SIG-M5 (cell line): ENCODE results near the gene ZNF319.

ENCODE experiments used
- DNase-seq: peaks from one replicate; lab custom pipeline; 2025; lab: John Stamatoyannopoulos, UW

Gene ZNF319

DNA sequence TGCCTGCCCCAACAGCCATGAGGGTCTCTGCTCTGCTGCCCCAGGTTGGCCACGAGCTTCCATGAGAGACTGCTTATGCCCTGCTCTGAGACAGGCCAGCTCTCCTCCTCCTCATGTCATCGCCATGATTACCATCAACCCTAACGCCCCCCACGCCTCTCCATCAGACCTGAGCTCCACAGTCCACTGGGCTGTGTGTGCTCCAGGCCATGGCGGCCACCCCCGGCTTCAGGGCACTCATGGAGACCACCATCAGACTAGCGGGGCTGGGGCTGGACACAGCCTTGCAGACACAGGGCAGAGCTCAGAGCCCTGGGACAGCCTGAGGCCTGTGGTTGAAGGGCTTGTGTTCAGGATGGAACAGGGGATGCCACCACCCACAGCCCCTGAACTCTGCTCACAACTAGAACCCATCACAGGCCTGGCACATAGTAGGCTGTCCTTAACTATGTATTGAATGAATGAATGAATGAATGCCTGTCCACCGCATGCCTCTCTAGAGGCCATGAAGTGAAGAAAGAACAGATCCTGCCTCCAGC lies 44.1 kb downstream of the ZNF319 start:
- DNase-seq, result no peak

DNA sequence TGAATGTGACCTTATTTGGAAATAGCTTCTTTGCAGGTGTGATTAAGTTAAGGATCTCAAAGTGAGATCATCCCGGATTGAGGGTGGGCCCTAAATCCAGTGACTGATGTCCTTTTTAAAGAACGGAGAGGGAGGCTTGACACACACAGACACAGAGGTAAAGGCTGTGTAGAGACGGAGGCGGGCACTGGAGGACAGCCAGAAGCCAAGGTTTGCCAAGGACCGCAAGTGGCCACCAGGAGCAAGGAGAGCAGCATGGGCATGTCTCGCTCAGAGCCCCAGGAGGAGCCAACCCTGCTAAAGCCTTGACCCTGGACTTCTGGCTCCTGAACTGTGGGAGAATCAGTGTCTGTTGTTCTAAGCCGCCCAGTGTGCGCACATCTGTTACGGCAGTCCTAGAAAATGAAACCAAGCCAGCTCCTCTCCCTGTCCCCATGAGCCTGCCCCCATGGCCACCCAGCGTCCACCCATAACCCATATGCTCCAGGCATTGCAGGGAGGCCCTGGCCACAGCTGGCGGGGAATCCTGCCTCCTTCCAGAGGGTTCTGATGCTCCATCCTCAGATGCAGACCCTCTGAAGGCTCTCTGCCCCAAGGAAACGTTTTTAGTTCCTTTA lies 44.8 kb downstream of the ZNF319 start:
- no peak for DNase-seq

DNA sequence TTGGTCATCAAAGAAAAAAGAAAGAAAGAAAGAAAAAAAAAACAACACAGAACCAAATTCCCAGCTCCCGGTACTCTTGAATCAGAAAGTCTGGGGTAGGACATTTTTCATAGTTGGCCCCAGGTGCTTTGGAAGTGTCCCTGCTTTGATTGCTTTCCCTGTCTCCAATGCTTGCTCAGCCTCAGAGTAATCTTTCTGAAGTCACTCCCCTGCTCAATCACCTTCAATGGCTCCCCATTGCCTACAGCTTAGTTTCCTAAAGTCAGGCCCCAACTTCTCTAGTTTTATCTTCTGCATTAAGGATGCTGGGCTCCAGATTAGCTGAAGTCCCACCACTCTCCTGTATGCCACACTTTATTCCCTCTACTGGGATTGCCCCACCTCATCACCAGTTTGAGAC lies 46.6 kb downstream of the ZNF319 start:
- no peak for DNase-seq

DNA sequence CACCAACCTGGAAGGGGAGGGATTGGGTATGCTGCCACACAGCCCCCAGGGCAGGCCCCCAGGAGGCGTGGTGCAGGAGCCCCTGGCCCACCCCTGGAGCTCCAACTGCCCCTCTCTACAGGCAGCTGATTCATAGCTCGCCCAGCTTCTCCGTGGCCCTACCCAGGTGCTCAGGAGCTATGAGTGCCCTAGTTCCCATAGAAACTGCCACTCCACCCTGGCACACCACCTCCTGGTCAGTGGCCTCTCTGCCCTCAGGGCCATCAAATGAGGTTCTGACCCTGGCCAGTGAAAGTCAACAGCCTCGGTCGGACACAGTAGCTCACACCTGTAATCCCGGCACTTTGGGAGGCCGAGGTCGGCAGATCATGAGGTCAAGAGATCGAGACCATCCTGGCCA lies 47.6 kb downstream of the ZNF319 start:
- no peak for DNase-seq

DNA sequence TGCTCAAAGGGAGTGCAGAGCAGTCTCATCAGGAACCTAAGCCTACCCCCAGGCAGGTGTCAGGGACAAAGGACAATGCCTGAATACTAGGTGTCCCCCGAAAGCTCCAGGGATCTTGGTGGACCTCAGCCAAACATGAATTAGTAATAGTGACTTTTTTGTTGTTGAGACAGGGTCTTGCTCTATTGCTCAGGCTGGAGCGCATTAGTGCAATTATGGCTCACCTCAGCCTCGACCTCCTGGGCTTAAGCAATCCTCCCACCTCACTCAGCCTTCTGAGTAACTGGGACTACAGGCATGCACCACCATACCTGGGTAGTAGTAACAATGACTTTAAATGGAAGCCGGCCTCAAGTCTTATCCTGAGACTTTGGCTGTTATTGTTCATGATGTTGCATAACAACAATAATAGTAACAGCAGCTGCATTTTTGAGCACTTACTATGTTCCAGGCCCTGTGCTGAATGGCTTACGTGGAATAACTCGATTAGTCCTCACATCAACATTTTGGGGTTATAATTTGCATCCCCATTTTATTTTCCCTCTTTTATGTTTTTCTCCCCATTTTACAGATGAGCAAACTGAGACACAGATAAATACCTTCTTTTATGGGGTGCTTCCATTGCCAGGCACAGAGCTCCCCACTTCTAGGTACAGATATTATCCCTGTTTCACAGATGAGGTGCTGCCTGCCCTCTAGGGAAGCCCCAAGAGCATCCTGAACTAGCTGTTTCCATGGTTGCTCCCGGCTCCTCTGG lies 49.1 kb downstream of the ZNF319 start:
- DNase-seq, result no peak

DNA sequence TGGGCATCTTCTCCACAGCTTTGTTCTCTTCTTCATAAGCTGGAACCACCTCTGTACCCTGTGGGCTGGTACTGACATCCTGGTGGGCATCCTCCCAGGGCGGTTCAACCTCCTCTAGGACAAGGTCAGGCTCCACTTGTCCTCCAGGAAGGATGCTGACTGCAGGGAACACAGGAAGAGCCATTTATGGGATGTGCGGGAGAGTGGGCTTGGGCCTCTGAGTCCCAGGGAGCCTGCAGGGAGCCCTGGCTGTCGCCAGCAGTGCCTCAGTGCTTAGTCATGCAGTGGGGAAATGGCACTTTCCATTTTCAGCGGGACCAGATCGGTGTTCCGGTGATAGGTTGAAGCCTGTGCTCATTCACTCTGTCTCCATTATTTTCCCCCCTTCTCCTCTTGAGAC lies 50.1 kb downstream of the ZNF319 start:
- DNase-seq, result no peak

DNA sequence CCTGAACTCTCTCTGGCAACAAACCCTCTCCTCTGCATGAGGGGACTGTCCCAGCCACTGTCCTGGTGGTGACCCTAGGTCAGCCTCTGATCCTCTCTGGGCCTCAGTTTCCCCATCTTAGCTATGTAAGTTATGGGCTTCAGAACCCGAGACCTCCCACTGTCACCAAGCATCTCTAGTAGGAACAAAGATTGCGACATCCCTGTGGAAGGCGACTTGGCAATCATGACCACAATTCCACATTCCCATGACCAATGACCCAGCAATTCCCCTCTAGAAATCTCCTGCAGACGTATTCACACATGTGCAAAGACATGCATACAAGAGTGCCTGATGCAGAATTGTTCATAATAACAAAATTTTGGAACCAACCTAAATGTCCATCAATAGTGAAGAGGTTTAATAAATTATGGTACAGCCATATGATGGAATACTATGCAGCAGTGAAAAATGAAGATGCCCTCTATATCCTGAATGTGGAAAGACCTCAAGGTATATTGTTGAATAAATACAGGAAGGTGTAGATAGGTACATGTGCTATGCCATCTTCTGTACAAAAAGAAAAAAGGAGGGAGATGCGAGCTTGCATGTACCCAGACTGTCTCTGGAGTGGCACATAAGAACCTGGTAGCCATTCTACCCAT lies 50.8 kb downstream of the ZNF319 start:
- DNase-seq, result no peak

DNA sequence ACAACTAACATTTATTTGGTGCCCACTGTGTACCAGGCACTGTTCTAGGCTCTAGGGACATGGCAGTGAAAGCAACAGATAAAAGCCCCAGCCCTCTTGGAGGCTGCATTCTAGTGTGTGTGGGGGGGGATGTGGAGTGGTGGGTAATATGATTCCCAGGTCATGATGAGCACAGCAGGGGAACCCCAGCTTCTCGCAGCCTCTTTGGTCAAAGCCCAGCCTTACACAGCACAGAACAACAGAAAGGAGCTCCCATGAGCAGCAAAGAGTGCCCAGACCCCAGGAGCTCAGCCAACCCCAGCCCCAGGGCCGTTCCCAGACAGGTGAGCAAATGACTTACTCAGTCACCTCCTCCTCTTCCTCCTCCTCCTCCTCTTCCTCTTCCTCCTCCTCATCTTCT lies 51.5 kb downstream of the ZNF319 start:
- DNase-seq, result no peak

DNA sequence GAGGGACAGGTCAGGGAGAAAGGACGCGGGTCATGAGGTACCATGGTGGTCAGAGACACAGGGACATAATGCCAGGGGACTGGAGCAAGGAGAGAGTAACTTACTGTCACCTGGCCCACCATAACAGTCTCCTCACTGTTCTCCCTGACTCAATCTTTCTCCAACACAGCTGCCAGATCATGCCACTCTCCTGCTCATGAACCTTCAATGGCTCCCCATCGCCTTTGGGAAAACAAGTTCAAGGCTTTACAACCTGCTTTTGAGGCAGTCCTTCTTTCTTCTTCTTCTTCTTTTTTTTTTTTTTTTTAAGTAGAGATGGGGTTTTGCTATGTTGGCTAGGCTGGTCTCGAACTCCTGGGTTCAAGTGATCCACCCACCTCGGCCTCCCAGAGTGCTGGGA lies 52.4 kb downstream of the ZNF319 start:
- no peak for DNase-seq

DNA sequence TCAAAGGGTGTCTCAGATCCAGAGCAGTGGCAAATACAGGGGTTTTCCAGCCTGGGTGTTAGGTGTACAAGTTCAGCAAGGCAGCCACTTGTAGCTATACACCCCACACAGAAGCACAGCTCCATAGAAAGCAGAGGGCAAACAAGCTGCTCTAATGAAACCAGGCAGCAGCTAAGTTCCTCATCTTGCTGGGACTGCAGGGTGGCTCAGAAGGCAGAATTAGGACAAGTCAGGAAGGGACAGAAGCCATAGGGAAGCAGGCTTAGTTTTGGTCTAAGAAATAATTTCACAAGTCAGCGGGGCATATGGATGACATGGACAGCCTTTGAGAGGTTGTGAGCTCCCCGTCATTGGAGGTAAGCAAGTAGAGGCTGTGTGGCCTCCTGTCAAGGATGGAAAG lies 53.2 kb downstream of the ZNF319 start:
- no peak for DNase-seq

DNA sequence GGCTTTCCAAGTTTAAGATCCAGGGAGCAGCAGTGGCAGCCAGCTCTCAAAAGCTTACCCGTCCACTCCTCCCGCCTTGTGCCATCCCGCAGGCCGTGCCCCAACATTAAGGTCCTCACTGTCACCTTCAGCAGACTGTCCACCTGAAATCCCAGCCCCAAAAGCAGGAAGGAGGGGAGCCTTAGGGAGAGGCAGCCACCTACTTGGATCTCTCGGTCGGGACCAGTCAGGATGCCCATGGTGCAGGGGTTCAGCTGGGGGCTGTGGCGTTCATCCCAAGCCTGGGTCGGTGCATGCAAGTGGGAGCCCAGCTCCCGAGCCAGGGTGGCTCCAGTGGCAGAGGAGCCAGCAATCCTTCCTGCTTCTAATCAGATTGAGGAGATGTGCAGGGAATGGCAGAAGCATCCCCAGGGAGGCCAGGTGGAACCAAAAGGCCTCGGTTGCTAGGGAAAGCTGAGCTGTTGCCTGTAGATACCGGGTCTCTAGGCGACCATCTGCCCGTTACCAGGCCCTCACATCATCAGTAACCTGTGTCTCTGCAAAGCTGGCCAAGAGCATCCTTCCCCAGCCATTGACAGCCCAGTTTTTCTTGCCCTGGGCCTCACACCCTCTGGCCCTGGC lies 54.2 kb downstream of the ZNF319 start:
- no peak for DNase-seq

DNA sequence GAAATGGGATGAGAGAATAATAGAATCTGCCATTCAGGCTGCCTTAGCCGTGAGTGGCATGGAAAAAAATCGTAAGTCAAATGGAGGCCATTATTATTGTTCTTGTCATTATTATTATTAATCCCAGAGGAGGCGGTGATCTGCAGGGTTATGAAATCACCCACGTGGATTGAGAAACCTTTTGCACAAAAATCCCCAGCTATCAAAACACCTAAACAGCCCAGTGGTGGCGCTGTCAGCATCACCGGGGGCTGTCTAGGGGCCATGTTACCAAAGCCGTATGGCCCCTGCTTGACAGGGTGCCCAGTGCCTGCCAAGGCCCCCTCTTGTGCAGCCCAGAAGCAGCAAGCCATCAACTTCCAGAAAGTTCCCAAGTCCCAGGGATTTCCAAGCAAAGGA lies 54.7 kb downstream of the ZNF319 start:
- no peak for DNase-seq

DNA sequence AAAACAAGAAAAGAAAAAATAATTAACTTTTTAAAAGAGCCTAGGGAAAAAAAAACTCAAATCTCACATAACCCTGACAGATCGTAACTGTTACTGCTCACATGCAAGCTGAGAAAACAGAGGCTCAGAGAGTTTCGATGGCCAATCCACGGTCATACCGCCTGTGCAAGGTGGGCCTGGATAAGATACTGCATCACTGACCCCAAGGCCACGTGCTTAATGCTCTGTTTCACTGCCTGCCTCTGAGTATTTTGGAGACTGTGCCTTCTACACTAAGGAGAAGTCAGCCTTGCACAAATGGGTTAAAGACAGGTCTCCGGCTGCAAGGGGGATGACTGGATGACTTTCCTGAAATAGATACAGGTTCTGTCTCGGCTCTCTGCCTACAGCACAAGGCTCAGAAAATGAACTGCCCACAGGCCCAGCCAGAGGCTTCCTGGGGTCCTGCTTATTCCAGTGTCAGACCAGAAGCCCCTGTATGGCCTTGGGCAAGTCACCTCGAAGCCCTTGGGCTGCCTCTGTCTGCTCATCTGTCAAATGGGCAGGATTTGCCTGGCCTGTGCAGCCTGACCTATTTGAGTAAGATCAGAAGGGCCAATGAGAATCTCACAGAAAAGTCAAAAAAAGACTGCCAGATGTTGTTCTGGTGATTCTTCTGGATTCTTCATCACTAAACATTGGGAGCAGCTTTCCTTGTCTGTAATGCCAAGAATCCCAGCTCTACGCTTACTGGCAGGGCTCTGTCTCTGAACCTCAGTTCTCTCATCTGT lies 55.3 kb downstream of the ZNF319 start:
- DNase-seq, result no peak
